ENCODE measurements around the gene CSF2. TPM values are rescaled to one million over a fixed set of nuclear protein-coding genes. Genes with fewer than 3 reads are reported as not detected.

Gene CSF2
- total and polyA plus RNA-seq, 12 donors = not detected

DNA sequence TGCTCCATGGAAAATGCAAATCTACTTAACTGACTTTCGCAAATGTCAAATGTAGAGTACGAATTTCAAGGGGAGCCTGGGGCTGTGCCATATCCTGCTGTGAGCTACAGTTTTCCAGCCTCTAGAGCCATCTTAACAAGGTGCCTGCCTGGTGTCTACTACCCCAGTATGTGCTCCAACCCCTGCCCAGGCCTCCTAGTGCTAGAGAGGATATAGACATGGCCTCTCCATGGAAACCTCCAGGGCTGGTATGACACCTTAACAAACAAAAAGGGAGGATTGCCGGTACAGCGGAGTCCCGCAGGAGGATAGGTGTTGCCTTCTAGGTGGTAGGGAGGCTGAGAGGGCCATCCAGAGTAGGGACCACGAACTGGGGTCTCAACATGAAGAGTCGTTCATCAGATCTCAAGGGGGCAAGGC, 26.7 kb upstream of the CSF2 start:
- TF ChIP-seq, protein P1, sequence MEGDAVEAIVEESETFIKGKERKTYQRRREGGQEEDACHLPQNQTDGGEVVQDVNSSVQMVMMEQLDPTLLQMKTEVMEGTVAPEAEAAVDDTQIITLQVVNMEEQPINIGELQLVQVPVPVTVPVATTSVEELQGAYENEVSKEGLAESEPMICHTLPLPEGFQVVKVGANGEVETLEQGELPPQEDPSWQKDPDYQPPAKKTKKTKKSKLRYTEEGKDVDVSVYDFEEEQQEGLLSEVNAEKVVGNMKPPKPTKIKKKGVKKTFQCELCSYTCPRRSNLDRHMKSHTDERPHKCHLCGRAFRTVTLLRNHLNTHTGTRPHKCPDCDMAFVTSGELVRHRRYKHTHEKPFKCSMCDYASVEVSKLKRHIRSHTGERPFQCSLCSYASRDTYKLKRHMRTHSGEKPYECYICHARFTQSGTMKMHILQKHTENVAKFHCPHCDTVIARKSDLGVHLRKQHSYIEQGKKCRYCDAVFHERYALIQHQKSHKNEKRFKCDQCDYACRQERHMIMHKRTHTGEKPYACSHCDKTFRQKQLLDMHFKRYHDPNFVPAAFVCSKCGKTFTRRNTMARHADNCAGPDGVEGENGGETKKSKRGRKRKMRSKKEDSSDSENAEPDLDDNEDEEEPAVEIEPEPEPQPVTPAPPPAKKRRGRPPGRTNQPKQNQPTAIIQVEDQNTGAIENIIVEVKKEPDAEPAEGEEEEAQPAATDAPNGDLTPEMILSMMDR (IDR thresholded peaks at IDR 0.05) = no peak
- H3K4me3 ChIP-seq = no peak overlapping the region
- intact Hi-C loops (cut with DNase I) = no loop called here
- peaks cover 0 to 15% (median 11%) of the 10 kb centered on the region in 7 donors for H3K27me3 ChIP-seq
- 74 to 77% methylated on average over 7 of the region's 7 CpGs for WGBS, 2 donors
- no peaks in the 10 kb centered on the region for H3K36me3 ChIP-seq
- no peaks in the 10 kb centered on the region for H3K9me3 ChIP-seq
- ATAC-seq = no peak
- DNase-seq = no peak
- no peak overlapping the region for H3K27ac ChIP-seq
- H3K4me1 ChIP-seq = no peaks in the 10 kb centered on the region

DNA sequence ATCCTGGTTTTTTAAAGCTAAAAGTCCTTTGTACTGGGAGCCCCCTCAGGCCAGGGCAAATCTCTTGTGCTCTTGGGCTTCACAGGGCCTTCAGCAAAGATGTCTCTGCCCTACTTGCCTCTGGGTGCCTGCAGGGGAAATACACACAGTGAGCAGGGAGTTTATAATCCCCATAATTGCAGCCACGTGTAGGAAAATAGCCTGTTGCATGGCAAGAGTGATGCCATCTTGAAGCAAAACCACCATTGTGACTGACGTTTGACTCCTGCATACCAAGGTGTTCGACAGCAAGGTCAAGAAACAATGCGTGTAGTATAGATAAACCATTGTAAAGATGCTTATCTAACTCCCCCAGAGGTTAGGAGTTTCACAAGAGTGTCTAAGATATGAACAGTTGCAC, 24.5 kb upstream of the CSF2 start:
- intact Hi-C loops (cut with DNase I) = no loop called here
- DNase-seq = no peak
- 70% methylated on average over 4 of the region's 4 CpGs for WGBS, 2 donors

DNA sequence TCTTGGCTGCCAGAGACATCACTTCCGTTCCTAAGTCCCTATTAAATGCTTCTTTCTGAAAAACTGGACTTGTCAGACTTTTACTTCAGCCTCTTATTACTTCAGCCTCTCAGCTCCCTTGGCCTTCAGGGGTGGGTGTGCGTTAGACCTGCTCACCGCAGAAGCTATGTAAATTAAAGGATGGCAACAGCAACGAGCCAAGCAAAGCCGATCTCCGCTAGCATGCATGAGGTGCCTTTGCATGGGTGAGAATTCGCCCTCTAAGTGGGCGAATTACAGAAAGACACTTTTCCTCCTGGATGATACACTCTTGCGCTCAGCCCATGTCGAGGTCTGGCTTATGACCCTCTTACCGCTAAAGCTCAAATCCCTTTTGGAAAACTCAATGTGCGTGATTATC, 24.0 kb upstream of the CSF2 start:
- TF ChIP-seq, protein P1 (IDR thresholded peaks at IDR 0.05) = no peak
- 90 to 92% methylated on average over 12 of the region's 12 CpGs for WGBS, 2 donors
- no peaks in the 10 kb centered on the region for H3K36me3 ChIP-seq
- no peak overlapping the region for H3K27ac ChIP-seq
- ATAC-seq (no peak), DNase-seq (no peak)
- H3K27me3 ChIP-seq = peaks cover 0 to 3% (median 0%) of the 10 kb centered on the region in 7 donors
- intact Hi-C loops (cut with DNase I) = no loop called here
- H3K9me3 ChIP-seq = no peaks in the 10 kb centered on the region
- no peaks in the 10 kb centered on the region for H3K4me1 ChIP-seq
- no peak overlapping the region for H3K4me3 ChIP-seq

More for the DNA sequence above, 24.5 kb upstream of the CSF2 start:
- peaks cover 0 to 3% (median 0%) of the 10 kb centered on the region in 7 donors for H3K27me3 ChIP-seq
- no peak overlapping the region for H3K27ac ChIP-seq
- no peaks in the 10 kb centered on the region for H3K36me3 ChIP-seq
- H3K9me3 ChIP-seq = no peaks in the 10 kb centered on the region
- no peak overlapping the region for H3K4me3 ChIP-seq
- TF ChIP-seq, protein P1 (IDR thresholded peaks at IDR 0.05) = no peak
- no peaks in the 10 kb centered on the region for H3K4me1 ChIP-seq
- ATAC-seq = no peak

DNA sequence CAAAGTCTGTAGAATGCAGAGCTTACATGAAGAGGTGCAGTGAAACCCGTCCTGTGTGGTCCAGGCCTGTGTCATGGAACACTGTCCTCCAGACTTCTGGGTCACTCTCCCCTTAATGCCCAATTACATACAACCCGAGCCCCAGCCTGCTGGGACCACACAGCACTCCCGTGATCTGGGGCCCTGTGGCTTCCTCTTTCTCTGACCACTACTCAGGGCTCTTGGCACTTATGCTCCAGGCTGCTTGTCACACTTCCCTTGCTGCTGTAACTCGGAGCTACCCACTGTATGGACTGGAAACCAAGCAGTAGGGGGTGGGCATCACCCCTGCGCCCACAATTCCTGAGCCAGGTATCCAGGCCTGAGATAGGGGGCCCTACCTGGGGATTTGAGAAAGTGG, 23.5 kb upstream of the CSF2 start:
- 68 to 77% methylated on average over 5 of the region's 5 CpGs for WGBS, 2 donors
- no peaks in the 10 kb centered on the region for H3K36me3 ChIP-seq
- TF ChIP-seq, protein P1 (IDR thresholded peaks at IDR 0.05) = no peak
- no peak overlapping the region for H3K4me3 ChIP-seq
- intact Hi-C loops (cut with DNase I) = no loop called here
- DNase-seq (no peak), ATAC-seq (peak in 5 of 8 donors; percentile 26 to 45 (median 37))
- peaks cover 0 to 3% (median 0%) of the 10 kb centered on the region in 7 donors for H3K27me3 ChIP-seq
- H3K27ac ChIP-seq = no peak overlapping the region
- no peaks in the 10 kb centered on the region for H3K9me3 ChIP-seq
- H3K4me1 ChIP-seq = no peaks in the 10 kb centered on the region

All from heart right ventricle (tissue), 16 donors.